ENCODE measurements around the gene RYK.
"Not testable (repeated sequence)": the region's sequence is repeated elsewhere in the genome, so short reads cannot be mapped to it uniquely, and the experiment has no call there.

The RYK gene

DNA sequence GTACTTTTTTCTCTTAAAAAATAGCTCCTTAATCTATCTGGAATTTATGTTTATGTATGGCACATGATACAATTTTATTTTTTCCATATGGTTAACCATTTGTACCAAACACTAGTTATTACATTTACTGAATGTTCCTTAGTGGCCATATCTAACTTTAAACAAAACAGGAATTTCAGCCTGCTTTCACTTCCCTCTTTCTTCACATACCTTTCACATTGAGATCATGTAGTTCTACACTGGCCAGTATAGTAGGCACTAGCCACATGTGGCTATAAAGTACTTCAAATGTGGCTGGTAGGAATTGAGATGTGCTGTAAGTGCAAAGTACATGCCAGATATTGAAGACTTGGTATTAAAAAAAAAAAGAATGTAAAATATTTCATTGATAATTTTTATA lies 4.7 kb upstream of the RYK start:
- no peak for DNase-seq (ENCODE audit: low read depth, low spot score)

DNA sequence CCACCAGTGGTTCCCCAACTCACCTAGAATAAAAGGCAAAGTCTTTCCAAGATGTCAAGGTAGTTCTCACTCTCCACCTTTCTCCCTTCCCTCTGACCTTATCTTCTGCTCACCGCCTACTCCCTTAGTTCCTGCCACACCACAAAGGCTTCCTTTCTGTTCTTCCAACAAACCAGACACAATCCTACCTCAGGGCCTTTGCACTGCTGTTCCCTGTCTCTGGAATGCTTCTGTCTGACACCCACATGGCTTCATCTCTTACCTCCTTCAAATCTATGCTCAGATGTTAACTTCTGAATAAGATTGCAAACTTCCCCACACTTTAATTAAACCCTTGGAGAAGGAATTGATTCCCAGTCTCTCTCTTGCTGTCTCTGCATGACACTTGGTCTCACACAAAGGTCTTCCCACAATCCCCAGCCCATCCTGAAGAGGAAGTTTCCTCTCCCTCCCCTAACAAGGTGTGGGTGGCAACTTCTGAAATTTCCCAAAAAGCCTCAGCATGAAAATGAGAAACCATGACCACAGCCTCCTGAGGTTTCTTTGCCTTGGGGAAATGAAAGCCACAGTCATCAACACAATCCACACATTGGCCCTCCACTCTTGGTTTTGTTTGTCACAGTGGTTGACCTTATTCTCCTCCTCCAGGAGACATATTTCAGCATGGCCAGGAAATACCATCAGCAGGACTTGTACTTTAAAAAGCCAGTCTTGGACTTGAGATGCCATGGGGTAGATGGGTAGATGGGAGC lies 3.0 kb upstream of the RYK start:
- no peak for DNase-seq (ENCODE audit: low read depth, low spot score)

DNA sequence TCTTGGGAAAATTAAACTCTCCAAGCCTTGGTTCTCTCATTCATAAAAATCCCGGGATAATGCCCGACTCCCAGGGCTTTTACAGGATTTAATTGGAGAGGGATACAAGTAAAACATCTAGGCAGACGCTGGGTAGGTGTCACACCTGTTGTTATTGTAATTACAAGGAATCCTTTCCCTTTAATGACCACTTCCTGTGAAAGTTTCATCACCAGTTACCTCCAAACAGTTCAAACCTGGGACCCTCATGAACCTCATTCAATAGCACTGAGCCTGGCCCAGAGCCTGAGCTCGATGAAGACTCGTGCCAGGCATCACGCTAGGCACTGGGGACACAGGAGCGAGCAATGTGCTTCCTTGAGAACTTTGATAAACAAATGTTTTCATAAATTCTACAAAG lies 2.1 kb upstream of the RYK start:
- DNase-seq (ENCODE audit: low read depth, low spot score) = no peak

DNA sequence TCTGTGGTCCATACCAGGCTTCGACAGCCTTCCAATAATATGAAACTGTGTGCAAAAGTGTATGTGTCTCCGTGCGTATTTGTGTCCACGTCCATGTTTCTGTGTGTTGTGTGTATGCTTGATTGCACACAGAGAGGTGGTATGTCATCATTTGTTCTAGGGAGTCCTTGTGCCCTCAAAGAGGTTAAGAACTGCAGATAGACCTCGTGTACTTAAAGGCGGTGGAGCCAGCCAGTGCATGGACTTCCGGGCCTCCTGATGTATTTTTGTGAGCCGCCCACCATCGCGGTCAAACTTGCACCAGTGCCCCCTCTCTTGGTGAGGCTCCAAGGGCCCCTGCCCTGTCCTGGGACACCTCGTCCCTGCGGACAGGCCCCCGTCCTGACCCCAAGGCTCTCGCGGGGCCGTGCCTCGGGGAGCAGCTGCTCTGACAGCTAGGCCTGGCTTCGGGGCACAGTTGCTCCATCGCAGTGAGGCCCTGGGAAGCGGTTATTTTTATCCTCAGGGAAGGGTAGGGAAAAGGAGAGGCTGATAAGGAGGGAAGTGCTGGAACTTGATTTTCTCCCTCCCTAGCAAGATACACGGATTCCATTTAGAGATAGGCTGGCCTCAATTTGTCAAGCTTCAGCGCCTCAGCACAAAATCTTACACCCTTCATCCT lies 1.2 kb upstream of the RYK start:
- no peak for DNase-seq (ENCODE audit: low read depth, low spot score)

DNA sequence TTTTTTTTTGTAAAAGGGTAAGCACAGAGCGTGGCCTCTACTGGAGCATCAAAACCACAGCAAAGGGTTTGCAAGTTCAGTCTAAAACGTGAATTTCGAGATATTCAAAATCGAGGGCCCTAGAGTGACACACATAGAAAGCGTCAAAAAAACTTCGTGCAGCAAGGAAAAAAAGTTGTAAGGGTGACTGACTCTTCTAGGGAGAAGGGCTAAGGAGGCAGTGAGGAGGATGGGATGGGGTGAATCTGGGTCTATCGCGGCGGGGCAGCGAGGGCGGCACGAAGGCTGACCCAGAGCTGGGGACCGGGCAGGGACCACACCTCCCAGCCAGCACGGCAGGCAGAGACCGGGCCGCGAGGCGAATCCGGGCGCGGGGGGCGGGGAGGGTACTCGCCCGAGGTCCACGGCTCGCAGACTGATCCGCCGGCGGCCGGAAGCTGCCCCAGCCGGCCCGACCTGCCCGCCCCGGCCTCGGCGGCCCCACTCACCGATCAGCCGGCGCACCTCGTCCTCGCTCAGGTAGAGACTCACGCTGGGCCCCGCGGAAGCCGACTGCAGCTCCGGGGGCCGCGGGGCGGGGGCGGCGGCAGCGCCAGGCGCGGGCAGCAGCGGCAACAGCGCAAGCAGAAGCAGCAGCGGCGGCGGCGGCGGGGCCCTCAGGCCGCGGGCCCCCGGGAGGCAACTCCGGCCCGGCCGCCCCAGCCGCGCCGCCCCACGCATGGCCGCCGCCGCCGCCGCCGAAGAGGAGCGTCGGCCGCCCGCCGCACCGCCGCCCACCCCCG lies 533 bp downstream of the RYK start:
- DNase-seq (ENCODE audit: low read depth, low spot score) = no peak

DNA sequence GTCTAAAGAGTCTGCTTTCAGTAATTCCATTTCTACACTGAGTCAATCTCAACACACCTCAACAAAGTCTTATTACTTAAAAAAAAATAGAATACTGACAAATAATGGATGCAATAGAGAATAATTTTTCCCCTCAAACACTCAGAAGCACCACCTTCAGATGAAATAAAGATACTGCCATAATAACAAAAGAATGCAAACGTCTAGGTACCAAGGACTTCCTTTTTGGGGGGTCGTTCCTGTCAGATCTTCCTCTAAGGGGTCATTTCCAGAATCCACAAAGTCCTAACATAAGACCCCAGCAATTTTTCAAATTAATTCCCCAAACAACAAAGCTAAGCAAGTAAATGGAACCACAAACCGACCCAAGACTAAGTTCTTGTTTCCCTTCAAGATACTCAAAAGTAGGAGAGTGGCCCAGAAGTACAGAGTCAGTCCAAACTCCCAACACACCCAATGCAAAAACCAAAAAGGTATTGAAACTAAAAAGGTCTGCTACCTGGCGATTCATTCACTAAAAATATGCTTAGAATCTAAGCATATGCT lies 1.3 kb downstream of the RYK start:
- DNase-seq (ENCODE audit: low read depth, low spot score) = no peak

DNA sequence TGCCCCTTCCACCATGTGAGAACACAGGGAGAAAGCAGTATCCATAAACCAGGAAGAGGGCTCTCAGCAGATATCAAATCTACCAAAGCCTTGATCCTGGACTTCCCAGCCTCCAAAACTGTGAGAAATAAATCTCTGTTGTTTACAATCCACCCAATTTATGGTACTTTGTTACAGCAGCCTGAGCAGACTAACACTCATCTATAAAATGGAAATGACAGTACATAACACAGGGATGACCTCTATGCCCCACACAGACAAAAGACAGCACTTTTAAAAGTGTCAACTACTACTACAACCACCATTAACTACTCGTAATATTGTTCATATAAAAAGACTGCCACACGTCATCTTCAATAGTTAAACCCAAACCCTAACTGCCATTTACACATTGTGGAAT lies 5.7 kb downstream of the RYK start:
- no peak for DNase-seq (ENCODE audit: low read depth, low spot score)

DNA sequence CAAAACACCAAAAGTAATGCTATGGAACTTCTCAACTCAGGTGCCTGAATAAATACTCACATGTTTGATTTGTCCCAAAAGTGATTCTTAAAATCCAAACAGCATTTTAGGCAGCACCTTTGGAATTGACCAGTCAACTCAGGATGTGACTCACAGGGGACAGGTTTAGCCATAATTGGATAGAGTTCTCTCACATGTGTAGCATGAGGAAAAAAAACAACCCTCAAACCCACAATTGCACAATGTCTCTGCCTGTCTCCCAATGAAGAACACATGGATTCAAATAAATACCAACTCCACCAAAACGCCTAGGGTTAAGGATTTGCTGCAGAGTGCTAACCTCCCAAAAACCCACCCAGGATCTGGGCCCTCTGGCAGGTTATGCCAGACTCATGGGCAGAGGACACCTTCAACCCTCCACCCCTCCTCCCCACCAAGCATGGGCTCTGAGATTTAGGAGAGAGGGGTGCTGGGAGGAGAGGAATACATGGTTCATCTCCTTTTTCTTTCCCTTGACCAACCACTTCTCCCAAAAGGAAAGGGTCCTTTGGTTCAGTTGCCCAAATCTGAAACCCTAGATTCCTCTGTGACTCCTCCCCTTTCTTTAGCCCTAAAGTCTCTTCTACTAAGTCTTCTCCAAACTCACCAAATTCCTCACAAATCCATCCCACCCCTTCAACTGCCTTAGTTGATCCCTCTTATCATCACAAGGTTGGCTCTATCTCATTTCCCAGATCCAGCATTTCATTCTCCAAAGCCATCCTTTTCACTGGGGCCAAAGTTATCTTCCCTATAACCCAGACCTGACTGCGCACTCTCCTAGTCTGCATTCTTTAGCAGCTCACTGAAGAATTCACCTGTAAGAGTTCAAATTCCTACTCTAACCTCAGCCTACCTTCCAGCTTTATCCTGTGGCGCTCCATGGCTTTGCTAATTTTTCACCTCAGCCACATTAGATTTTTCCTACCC lies 7.7 kb downstream of the RYK start:
- DNase-seq (ENCODE audit: low read depth, low spot score) = no peak

DNA sequence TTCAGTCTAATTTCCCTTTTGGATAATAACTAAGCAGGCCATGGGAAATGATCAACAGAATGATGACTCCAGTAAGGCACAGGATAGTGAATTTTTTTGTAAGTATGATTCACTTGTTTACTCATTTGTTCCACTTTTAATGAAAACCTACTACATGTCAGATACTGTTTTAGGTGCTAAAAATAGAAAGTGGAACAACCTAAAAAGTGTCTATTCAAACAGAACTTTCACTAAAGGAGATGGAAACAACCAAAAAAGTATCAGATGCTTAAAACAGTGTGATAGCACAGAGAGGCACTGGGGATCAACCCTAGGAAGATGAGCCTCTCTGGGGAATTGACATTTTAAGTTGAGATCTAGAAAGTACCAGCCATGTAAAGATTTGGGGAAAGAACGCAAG lies 11.1 kb downstream of the RYK start:
- DNase-seq (ENCODE audit: low read depth, low spot score) = no peak

DNA sequence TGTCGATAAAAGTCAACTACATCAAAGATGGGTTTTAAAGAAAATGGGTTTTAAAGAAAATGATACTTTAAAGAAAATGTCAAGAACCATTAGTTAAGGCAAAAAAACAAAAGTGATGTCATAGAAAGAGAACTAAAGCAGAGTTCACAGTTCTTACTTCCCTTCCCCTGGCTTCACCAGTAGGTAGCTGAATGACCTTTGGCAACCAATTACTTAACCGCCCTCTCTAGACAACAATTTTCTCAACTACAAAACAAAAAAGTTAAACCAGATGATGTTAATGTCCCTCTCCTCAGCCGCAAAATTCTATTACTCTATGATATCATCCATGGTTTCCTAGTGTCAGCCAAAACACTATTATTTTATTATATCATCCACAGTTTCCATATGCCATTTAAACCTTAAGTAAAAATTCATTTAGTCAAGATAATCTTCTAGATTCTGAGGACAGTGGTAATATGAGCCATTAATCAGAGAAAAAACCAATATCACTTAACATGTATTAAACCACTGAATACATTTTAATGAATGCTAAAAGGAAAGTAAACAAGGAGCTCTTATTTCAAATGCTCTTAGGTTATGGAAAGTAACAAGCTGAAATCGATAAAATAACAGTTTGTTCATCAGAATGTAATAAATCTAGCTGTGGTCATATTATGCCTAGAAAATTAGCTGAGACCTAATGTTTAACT lies 13.1 kb downstream of the RYK start:
- DNase-seq (ENCODE audit: low read depth, low spot score) = no peak

DNA sequence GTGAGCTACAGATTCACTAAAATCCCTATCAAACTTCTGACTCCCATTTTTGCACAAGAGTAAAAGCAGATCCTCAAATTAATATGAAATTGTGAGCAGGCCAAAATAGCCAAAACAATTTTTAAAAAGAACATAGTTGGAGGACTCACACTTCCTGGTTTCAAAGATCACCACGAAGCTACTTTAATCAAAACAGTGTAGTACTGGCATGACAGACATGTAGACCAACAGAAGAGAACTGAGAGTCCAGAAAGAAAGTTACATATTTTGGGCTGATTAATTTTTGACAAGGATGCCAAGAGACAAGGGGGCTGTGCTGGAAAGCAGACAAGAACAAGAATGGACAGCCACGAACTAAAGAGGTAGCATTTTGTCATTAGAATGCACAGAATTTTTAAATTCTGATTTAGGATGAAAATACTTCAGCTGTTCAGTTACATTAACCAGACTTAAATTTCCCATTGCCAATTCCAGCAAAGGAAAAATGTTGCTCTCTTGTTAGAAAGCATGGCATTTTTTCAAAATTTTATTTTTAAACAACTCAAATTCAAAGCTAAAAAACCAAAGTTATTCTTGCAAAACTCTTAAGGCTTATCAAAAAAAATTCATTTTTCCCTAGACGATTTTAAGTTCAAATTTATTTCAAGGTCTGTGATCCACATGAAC lies 14.0 kb downstream of the RYK start:
- DNase-seq (ENCODE audit: low read depth, low spot score) = no peak

DNA sequence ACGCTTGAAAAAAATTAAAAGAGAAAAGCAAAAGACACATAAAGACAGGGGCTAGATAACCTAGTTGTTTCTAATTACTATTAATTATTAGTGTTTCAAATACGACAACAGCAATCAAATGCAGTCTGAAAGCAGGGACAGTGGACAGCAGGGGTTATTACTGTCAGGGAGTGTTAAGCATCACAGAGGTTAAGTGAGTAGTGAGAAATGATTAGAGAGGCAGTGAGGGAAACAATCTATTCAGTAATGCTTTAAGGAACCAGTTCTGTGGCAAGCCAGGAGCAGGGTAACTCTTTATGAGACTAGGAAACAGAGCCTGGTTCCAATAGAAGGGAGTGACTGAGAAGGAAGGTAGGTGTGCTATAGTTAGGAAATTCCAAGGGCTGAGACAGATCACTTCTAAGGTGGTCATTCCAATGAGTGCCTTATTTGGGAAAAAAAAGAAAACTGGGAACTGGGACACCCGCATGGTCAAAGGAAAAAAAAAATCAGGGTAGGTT lies 15.0 kb downstream of the RYK start:
- no peak for DNase-seq (ENCODE audit: low read depth, low spot score)

DNA sequence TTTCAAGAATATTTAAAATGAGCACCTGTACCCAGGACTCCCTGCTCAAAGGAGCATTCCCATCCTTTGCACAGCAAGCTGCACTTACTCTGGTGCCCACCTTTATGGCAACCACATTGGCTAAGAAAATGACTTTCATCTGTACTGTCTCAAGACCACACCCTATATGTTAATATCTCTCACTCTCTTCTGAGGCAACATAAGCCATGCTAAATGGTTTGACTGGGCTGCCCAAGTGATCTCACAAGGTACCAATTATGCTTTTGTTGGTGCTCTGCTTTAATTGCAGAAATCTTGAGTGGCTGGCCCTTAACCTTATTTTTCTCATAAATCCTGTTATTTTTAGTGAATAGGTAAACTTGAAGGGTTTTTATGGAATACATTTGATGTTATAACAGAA lies 17.7 kb downstream of the RYK start:
- no peak for DNase-seq (ENCODE audit: low read depth, low spot score)

DNA sequence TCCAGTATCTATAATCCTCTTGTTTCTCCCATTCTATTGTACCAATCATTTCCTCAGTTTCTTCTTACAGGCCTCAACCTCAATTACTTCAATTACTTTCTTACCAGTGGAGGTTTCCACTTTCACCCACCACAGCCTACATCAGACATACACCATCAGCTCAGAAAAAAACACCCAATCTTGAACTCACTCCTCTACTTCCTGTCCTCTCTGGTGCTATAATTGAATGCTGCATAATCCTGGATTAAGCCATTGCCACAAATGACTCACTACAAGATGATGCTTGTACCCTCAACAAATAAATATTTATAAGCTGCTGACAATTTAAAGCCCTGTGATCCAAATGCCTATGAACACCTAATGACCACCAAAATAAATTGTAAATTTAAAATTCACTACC lies 18.5 kb downstream of the RYK start:
- no peak for DNase-seq (ENCODE audit: low read depth, low spot score)

DNA sequence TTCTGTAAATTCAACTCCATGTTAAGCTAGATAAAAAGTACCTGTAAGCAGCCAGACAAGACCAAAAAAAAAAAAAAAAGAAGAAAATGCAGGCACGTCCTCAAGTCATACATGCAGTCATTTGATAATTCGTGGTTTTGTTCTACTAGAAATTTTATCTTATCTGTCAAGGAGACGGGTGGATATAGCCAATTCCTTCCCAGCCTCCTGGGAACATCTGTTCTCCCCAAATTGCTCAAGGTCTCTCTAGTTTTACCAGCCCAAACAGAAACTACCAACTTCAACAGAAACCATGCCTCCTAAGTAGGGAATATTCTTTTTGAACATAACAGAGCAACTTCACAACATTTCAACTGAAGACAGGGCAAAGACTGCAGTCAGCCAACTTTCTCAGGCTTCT lies 19.5 kb downstream of the RYK start:
- DNase-seq (ENCODE audit: low read depth, low spot score) = no peak

DNA sequence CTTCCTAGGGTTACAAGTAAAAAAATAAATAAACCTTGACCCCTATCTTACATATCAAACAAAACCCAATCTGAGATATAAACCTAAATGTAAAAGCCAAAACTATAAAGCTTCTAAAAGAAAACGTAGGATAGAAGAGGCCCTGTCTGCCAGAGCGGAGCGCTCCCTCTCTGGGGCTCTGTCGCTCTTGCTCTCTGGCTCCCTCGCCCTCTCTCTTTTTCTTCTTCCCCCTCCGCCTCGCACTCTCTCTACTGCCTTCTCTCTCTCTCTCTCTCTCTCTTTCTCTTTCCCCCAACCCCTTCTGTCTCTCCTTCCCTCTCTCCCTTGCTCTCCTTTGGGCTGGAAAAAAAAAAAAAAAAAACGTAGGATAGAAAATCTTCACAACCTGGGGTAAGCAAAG lies 21.6 kb downstream of the RYK start:
- DNase-seq (ENCODE audit: low read depth, low spot score) = no peak

DNA sequence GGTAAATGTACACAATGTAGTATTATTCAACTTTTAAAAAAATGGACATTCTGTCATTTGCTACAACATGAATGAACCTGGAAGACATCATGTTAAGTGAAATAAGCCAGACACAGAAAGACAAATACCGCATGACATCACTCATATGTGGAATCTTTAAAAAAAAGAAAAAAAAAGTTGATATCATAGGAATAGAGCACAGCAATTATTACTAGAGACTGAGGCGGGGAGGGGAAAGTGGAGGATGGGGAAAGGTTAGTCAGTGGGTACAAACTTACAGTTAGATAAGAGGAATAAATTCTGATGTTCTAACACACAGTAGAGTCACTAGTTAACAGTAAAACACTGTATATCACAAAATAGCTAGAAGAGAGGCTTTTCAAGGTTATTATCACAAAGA lies 22.2 kb downstream of the RYK start:
- no peak for DNase-seq (ENCODE audit: low read depth, low spot score)

DNA sequence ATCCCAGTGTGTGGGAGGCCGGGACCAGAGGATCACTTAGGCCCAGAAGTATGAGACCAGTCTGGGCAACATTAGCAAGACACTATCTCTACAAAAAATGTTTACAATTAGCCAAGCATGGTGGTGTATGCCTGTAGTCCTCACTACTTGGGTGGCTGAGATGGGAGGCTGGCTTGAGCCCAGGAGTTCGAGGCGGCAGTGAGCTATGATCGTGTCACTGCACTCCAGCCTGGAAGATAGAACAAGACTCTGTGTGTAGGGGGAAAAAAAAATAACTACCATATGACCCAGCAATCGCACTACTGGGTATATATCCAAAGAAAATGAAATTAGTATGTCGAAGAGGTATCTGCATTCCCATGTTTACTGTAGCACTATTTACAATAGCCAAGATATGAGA lies 22.6 kb downstream of the RYK start:
- no peak for DNase-seq (ENCODE audit: low read depth, low spot score)

DNA sequence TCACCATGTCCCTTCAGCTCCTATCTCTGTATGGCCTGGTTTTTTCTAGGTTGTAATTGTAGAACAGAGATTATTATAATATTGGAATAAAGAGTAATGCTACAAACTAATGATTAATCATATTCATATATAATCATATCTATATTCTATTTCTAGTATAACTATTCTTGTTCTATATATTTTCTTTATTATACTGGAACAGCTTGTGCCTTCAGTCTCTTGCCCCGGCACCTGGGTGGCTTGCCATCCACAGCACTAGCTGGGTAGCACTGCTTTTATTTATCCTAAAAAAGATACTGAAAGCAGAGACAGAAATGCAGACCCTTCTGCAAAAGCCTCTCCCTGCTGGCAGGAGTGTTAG lies 25.9 kb downstream of the RYK start:
- not testable (repeated sequence) for DNase-seq (ENCODE audit: low read depth, low spot score)

DNA sequence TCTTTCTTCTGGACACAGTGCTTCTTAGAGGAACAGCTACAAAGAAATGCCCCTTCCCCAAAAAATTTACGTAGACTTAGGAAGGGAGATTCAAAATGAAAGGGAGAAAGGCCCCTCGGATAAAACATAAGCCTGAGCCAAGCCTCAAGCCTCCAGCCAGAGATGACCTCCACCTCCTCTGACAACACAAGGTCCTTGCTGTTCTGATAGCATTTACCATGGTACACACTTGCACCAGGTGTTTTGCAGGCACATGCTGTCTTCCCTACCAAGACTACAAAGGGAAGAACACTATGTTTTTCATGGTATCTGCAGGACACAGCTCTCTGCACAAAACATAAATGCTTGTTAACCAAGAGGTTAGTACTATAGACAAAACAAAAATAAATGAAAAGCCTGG lies 27.8 kb downstream of the RYK start:
- DNase-seq (ENCODE audit: low read depth, low spot score) = no peak

Measured in iPS DF 19.7 (cell line).